GM12878 (cell line): ENCODE measurements around the gene KIAA1217. TPM values are rescaled to one million over a fixed set of nuclear protein-coding genes. Genes with fewer than 3 reads are reported as not detected.

ENCODE experiments used
- ATAC-seq: fragments of 200-7000 bp; cut with Tn5 transposase; 3 replicates; pipeline ENCODE4 v1.9.1; 2020; ENCODE audit warnings: mild to moderate bottlenecking, moderate library complexity
- BruUV-seq: library from RNA; stranded (reverse); fragments of 400-500 nt; replicated peaks from 2 replicates; lab custom pipeline; 2021; lab: Mats Ljungman, UMichigan
- CTCF ChIA-PET: fragments of 300-600 bp; sonication (Branson Sonifier 250); formaldehyde crosslinking; extraction: SDS; loops from one replicate; lab custom pipeline; 2021; ENCODE audit warnings: inconsistent platforms; lab: Yijun Ruan, JAX
- POLR2A ChIA-PET: fragments of 350-600 bp; formaldehyde crosslinking; extraction: SDS; loops from one replicate; lab custom pipeline; 2021; ENCODE audit warnings: inconsistent platforms; lab: Charles Lee
- RAD21 ChIA-PET: fragments of 300-600 bp; sonication (Branson Sonifier 250); formaldehyde crosslinking; loops from one replicate; lab custom pipeline; 2023; ENCODE audit warnings: antibody characterized with exemption; ENCODE audit not compliant: unreplicated experiment; lab: Charles Lee
- SMC1A ChIA-PET: fragments of 300-600 bp; sonication (Branson Sonifier 250); formaldehyde crosslinking; loops from one replicate; lab custom pipeline; 2023; ENCODE audit not compliant: unreplicated experiment, uncharacterized antibody; lab: Charles Lee
- DNase-seq: peaks from one replicate; pipeline ENCODE4 v3.0.0-alpha.2; 2011; ENCODE audit warnings: low read depth, low spot score
- FAIRE-seq: peaks from 3 replicates; lab custom pipeline; 2011; peaks lifted over from hg19 to GRCh38; lab: Jason Lieb, UNC
- H2AFZ ChIP-seq: 2 replicates; pipeline ENCODE4 v1.6.0; 2011; ENCODE audit warnings: low read depth, low read length, control low read depth; ENCODE audit not compliant: control insufficient read depth
- H3K27ac ChIP-seq: 2 replicates; pipeline ENCODE4 v1.5.1; 2011; ENCODE audit warnings: control low read depth; ENCODE audit not compliant: control insufficient read depth, insufficient read depth
- H3K27me3 ChIP-seq, 2 experiments: replicated peaks in 1 of 2; 2 replicates each; pipeline versions ENCODE4 v1.6.0 to v1.6.1; 2011; ENCODE audit warnings: low read length in 1 of 2; ENCODE audit not compliant: control insufficient read depth in 2 of 2, insufficient read depth in 2 of 2
- H3K36me3 ChIP-seq, 2 experiments: 2 replicates each; pipeline ENCODE4 v1.5.1; 2011; ENCODE audit warnings: low read length in 1 of 2; ENCODE audit not compliant: control insufficient read depth in 2 of 2, insufficient read depth in 2 of 2
- H3K4me1 ChIP-seq: 2 replicates; pipeline ENCODE4 v1.6.1; 2011; ENCODE audit warnings: mild to moderate bottlenecking, low read length, moderate library complexity, mixed read lengths; ENCODE audit not compliant: control insufficient read depth, insufficient read depth
- H3K4me2 ChIP-seq: 2 replicates; pipeline ENCODE4 v1.6.0; 2011; ENCODE audit warnings: control low read depth; ENCODE audit not compliant: control insufficient read depth, insufficient read depth
- H3K4me3 ChIP-seq: fragments of 200-600 bp; sonication (generic); 2 replicates; pipeline ENCODE4 v1.5.1; 2016
- H3K79me2 ChIP-seq: 2 replicates; pipeline ENCODE4 v1.6.0; 2011; ENCODE audit warnings: low read length; ENCODE audit not compliant: control insufficient read depth, insufficient read depth
- H3K9ac ChIP-seq: 2 replicates; pipeline ENCODE4 v1.8.0; 2011; ENCODE audit warnings: low read length, control low read depth, mixed read lengths; ENCODE audit not compliant: control insufficient read depth, insufficient read depth
- H3K9me3 ChIP-seq: replicated peaks from 3 replicates; pipeline ENCODE4 v1.5.1; 2011; ENCODE audit warnings: mild to moderate bottlenecking, low read length; ENCODE audit not compliant: control insufficient read depth, insufficient read depth
- H4K20me1 ChIP-seq: 2 replicates; pipeline ENCODE4 v1.6.0; 2011; ENCODE audit not compliant: control insufficient read depth, insufficient read depth
- ASH2L ChIP-seq: fragments of 300-600, 200-600 bp; sonication (generic); IDR thresholded peaks from 2 replicates; pipeline ENCODE4 v1.6.1; 2017; ENCODE audit warnings: low read depth, mild to moderate bottlenecking, borderline replicate concordance
- ATF7 ChIP-seq: fragments of 450-650 bp; IDR thresholded peaks from 2 replicates; pipeline ENCODE4 v1.6.1; 2016; ENCODE audit warnings: low read depth, mild to moderate bottlenecking
- BCL3 ChIP-seq: IDR thresholded peaks from 2 replicates; pipeline ENCODE4 v1.6.1; 2011; ENCODE audit warnings: borderline replicate concordance, low read depth, mild to moderate bottlenecking, moderate library complexity, low read length; ENCODE audit not compliant: insufficient read depth, poor library complexity, severe bottlenecking
- CHD2 ChIP-seq: IDR thresholded peaks from 2 replicates; pipeline ENCODE4 v1.6.1; 2011; ENCODE audit warnings: low read depth, low read length, improper control_type of control experiment, borderline replicate concordance
- IRF3 ChIP-seq: fragments of 450-650 bp; IDR thresholded peaks from 2 replicates; pipeline ENCODE4 v1.6.1; 2014; ENCODE audit warnings: mild to moderate bottlenecking
- LARP7 ChIP-seq: fragments of 450-650 bp; IDR thresholded peaks from 2 replicates; pipeline ENCODE4 v1.6.1; 2017; ENCODE audit warnings: mild to moderate bottlenecking
- MLLT1 ChIP-seq: fragments of 450-650 bp; IDR thresholded peaks from 2 replicates; pipeline ENCODE4 v1.6.1; 2016; ENCODE audit warnings: mild to moderate bottlenecking
- MYC ChIP-seq: IDR thresholded peaks from 2 replicates; pipeline ENCODE4 v1.6.1; 2011; ENCODE audit warnings: mild to moderate bottlenecking, low read length, moderate library complexity, inconsistent platforms; ENCODE audit not compliant: insufficient read depth, insufficient replicate concordance, insufficient read length, severe bottlenecking
- NBN ChIP-seq: fragments of 450-650 bp; IDR thresholded peaks from 2 replicates; pipeline ENCODE4 v1.6.1; 2016
- NR2C2 ChIP-seq: IDR thresholded peaks from 2 replicates; pipeline ENCODE4 v1.6.1; 2011; ENCODE audit warnings: borderline replicate concordance, low read depth; ENCODE audit not compliant: control insufficient read depth, insufficient read length
- PAX8 ChIP-seq: fragments of 450-650 bp; IDR thresholded peaks from 2 replicates; pipeline ENCODE4 v1.6.1; 2017; ENCODE audit warnings: mild to moderate bottlenecking, moderate library complexity
- PRDM15 ChIP-seq: fragments of 450-650 bp; formaldehyde crosslinking; IDR thresholded peaks from 2 replicates; pipeline ENCODE4 v1.4.0; 2020; ENCODE audit warnings: mild to moderate bottlenecking, moderate library complexity
- RFX5 ChIP-seq: IDR thresholded peaks from 2 replicates; pipeline ENCODE4 v1.6.1; 2011; ENCODE audit warnings: low read depth, low read length, improper control_type of control experiment
- SMARCA5 ChIP-seq: fragments of 450-650 bp; IDR thresholded peaks from 2 replicates; pipeline ENCODE4 v1.6.1; 2017; ENCODE audit warnings: mild to moderate bottlenecking
- SREBF1 ChIP-seq: IDR thresholded peaks from 2 replicates; pipeline ENCODE4 v1.6.1; 2012; ENCODE audit warnings: mild to moderate bottlenecking, low read length
- SUZ12 ChIP-seq: fragments of 200-600 bp; sonication (generic); IDR thresholded peaks from one replicate; pipeline ENCODE4 v1.6.1; 2018; ENCODE audit warnings: antibody characterized with exemption, mild to moderate bottlenecking; ENCODE audit not compliant: unreplicated experiment
- WGBS: methylation state at CpG from one replicate; pipeline ENCODE4 v1.1.6; 2016; ENCODE audit warnings: low lambda C conversion rate; ENCODE audit not compliant: insufficient replicate concordance, insufficient coverage; ENCODE audit errors: missing lambda C conversion rate; 5-methylcytosine and 5-hydroxymethylcytosine counted together
- in situ Hi-C: fragments of 300-500 bp; cut with MboI; formaldehyde crosslinking; loops from 9 replicates; pipeline ENCODE4 v1.14.3; 2018; ENCODE audit warnings: mixed read lengths
- intact Hi-C: fragments of 100-400 bp; cut with micrococcal nuclease; formaldehyde crosslinking; loops from one replicate; pipeline ENCODE4 v1.14.2; 2022; ENCODE audit not compliant: unreplicated experiment
- polyA plus RNA-seq, 11 experiments: library from polyadenylated mRNA; depleted of rRNA in 4 of 11; unstranded in 6 of 11; stranded (reverse) in 5 of 11; fragments of >200 nt; fragmentation: Nextera tagmentation in 4 of 11; fragmentation: Illumina TruSeq in 1 of 11; extraction: Ambion mirVana in 4 of 11; extraction: Trizol in 1 of 11; gene quantifications; 1 replicate in 1 of 11; 2 replicates in 10 of 11; pipeline versions ENCODE4 v1.2.1 to v1.2.3, GENCODE V29; 2011 to 2016; ENCODE audit warnings: inconsistent platforms in 2 of 11, missing spikeins in 2 of 11, low read depth in 1 of 11
- total RNA-seq, 4 experiments: library from RNA; depleted of rRNA in 3 of 4; stranded (reverse); fragments of >200 nt in 3 of 4; fragmentation: Illumina TruSeq in 1 of 4; extraction: Trizol in 1 of 4; gene quantifications; 2 replicates each; pipeline versions ENCODE4 v1.2.1 to v1.2.3, GENCODE V29; 2013 to 2021

The KIAA1217 gene
- total and polyA plus RNA-seq, 10 of the 15 experiments (the other 5 are each of a cell fraction or from before 2014, with no cell fraction given): 0.57 to 3.8 (median 2.1) TPM

- no peak for TF ChIP-seq PRDM15 (CRISPR knock-in tag)
- TF ChIP-seq SUZ12: no peak
- no peak for TF ChIP-seq MYC
- no peak for TF ChIP-seq MLLT1
- TF ChIP-seq ATF7: no peak
- no peak for TF ChIP-seq CHD2
- TF ChIP-seq, all 136 proteins: peak for 0
Observed at GRCh38 chr10:24341371-24341770, 132.4 kb downstream of the KIAA1217 start (continued).

- no peaks in the 10 kb centered on the region for H3K79me2 ChIP-seq
- in situ Hi-C loops: no loop called here
- no peak overlapping the region for H3K4me3 ChIP-seq
- FAIRE-seq: no peak
- H3K9me3 ChIP-seq: no peaks in the 10 kb centered on the region; the same call in 2 of the 3 replicates
- ChIA-PET POLR2A (no interaction called here), SMC1A (interaction anchor here (0.9 to 4.6 kb wide), 5 partner anchors 8 to 179 kb away, joined by 3 to 16 read pairs (median 3); partner anchors contain the start of gene KIAA1217), CTCF (interaction anchor here (1.1 to 1.4 kb wide), 2 partner anchors 18 to 22 kb away, joined by 4 to 5 read pairs; no protein-coding TSS in a partner anchor), RAD21 (interaction anchor here (0.7 to 1.6 kb wide), 4 partner anchors 22 to 178 kb away, joined by 3 to 4 read pairs (median 4); no protein-coding TSS in a partner anchor)
- no peaks in the 10 kb centered on the region for H4K20me1 ChIP-seq
- H3K9ac ChIP-seq: no peak overlapping the region
- no peak overlapping the region for H3K27ac ChIP-seq
- whole genome bisulfite sequencing: 13% methylated on average over 2 of the region's 2 CpGs
- no peak for DNase-seq
- H3K4me1 ChIP-seq: no peaks in the 10 kb centered on the region
- no peak overlapping the region for H3K4me2 ChIP-seq
- intact Hi-C loops: no loop called here
- ATAC-seq: no peak
- no peaks in the 10 kb centered on the region for H3K27me3 ChIP-seq
- H2AFZ ChIP-seq: no peak overlapping the region
- H3K36me3 ChIP-seq: no peaks in the 10 kb centered on the region
- no TSS peak for BruUV-seq
- TF ChIP-seq NR2C2 (no peak), LARP7 (no peak), PAX8 (no peak), SMARCA5 (no peak), NBN (no peak), ASH2L (no peak), RFX5 (no peak), BCL3 (no peak), SREBF1 (no peak), IRF3 (no peak)
Observed at GRCh38 chr10:24341897-24342296, 133.0 kb downstream of the KIAA1217 start.
